GM12864 (cell line): ENCODE data around the gene NSL1.

Experiments used
- DNase-seq: peaks from one replicate; pipeline ENCODE4 v3.0.0-alpha.2; 2011; ENCODE audit warnings: low read depth
- H3K4me3 ChIP-seq: 2 replicates; pipeline ENCODE4 v1.5.1; 2011; ENCODE audit warnings: mild to moderate bottlenecking, low read depth, low read length, control low read depth
- TF ChIP-seq, protein P1 (sequence below): IDR thresholded peaks from 2 replicates; pipeline ENCODE4 v1.5.1; 2011; ENCODE audit warnings: low read depth, mild to moderate bottlenecking, moderate library complexity, low read length, control low read depth, inconsistent platforms; ENCODE audit errors: missing control alignments

The NSL1 gene

DNA sequence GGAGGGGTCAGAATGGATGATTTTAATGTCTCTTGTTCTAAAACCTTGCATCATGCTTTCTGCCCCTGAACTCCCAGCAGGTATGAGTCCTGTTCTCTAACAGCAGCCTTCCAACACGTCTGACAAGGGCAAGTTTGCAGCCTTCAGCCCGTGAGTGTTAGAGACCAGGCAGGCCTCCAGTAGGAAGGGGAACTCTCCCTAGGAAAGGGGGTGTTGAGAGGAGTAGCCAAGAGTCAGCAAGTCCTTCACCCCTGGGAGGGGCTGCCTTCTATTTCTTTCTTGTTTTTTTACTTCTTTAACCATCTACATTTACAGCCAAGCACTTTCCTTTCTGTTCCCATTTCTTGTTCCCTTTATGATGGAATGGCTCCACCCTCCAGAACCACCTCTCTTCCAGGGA is 106.1 kb downstream of the NSL1 start:
- no peak overlapping the region for H3K4me3 ChIP-seq
- no peak for DNase-seq
- TF ChIP-seq, protein P1, sequence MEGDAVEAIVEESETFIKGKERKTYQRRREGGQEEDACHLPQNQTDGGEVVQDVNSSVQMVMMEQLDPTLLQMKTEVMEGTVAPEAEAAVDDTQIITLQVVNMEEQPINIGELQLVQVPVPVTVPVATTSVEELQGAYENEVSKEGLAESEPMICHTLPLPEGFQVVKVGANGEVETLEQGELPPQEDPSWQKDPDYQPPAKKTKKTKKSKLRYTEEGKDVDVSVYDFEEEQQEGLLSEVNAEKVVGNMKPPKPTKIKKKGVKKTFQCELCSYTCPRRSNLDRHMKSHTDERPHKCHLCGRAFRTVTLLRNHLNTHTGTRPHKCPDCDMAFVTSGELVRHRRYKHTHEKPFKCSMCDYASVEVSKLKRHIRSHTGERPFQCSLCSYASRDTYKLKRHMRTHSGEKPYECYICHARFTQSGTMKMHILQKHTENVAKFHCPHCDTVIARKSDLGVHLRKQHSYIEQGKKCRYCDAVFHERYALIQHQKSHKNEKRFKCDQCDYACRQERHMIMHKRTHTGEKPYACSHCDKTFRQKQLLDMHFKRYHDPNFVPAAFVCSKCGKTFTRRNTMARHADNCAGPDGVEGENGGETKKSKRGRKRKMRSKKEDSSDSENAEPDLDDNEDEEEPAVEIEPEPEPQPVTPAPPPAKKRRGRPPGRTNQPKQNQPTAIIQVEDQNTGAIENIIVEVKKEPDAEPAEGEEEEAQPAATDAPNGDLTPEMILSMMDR = no peak

DNA sequence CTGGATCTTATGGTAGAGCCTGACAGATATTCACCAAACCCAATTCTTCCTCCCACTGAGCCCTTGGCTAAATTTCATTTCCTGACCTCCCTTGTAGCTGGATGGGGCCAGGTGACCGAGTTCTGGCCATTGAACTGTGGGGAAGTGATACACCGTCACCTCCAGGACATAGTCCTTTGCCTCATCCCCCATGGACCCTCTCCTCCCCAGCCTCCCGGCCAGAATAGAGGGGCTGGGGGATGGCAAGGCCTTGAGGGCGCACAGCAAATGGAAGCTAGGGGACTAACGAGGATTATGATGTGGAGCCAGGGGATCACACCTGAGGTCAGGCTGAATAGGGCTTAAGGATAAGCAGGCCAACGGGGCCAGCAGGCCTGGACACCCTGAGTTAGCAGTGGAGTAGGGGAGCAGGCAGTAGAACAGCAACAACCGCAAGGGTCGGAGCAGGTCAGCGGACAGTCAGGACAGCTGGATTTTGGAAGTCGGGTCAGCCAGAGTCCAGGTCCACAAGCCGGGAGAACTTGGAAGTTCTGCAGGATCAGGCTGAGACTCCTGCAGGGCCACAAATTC is 107.0 kb downstream of the NSL1 start:
- TF ChIP-seq, protein P1 = no peak
- DNase-seq = no peak
- H3K4me3 ChIP-seq = no peak overlapping the region

DNA sequence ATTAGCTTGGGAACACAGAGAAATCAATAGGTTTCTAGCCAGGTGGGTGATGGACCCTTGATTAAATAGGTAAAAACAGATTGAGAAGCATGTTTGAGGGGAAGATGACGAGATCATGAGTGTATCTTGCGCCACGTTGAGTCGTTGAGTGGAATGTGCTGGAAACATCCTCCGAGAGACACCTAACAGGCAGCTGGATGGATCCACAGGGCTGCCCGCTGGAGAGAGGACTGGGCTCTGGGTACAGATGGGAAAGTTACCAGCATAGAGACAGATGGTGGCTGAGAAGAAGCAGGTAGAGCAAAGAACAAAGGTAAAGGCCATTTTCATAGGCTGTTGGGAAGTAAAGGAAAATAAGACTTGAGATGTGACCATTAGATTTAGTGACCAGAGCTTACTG is 107.5 kb downstream of the NSL1 start:
- DNase-seq = no peak
- TF ChIP-seq, protein P1 = no peak
- H3K4me3 ChIP-seq = no peak overlapping the region; the same call in 1 of the 2 replicates

DNA sequence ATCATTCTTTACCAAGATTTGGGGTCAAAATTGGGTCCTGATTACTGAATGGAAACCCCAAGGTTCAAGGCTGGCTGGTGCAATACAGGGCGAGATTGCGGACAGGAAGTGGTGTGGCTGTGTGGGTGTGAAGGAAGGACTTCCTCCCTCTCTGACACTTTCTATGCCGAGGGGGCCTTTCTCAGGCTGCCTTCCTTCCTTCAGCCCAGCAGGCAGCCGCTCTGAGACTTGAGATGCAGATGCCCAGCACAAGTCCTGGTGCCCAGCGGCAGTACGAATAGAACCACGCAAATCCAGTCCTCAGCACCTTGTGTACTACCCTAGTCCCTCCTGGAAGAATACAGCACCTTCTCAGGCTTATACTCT is 108.2 kb downstream of the NSL1 start:
- TF ChIP-seq, protein P1 = no peak
- peak overlapping the region; percentile 28 for H3K4me3 ChIP-seq
- peak; percentile 86 for DNase-seq

DNA sequence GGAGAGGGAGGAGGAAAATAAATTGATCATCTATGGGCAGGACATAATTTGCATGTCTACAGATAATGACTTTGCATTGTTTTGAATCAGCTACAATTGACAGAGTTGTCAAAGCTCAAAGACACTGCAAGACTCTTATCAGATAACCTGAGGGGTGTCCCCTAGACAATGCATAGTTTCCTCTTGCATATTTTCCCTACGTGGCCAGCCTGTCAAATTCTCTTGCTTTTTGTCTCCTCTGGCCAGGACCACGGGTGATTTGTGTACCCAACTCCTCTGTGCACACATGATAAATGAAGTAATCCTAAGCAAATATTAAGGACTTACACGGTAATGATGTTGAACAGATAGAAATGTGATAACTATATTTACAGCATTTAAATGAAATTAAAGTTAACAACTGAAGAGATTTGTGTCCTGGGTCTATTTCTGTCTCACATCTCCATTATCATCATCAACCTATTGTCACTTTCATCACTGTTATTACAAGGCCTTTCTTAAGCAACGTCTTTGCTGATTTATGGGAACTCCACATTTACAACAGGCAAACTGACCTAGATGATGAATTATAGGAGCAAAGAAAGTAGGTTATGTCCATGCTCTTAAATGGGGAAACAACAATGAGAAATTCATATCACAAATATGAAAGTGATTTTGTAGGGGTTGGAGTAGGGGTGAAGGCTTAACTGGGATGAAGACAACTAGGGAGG is 110.7 kb downstream of the NSL1 start:
- TF ChIP-seq, protein P1 = no peak
- no peak for DNase-seq
- H3K4me3 ChIP-seq = no peak overlapping the region

DNA sequence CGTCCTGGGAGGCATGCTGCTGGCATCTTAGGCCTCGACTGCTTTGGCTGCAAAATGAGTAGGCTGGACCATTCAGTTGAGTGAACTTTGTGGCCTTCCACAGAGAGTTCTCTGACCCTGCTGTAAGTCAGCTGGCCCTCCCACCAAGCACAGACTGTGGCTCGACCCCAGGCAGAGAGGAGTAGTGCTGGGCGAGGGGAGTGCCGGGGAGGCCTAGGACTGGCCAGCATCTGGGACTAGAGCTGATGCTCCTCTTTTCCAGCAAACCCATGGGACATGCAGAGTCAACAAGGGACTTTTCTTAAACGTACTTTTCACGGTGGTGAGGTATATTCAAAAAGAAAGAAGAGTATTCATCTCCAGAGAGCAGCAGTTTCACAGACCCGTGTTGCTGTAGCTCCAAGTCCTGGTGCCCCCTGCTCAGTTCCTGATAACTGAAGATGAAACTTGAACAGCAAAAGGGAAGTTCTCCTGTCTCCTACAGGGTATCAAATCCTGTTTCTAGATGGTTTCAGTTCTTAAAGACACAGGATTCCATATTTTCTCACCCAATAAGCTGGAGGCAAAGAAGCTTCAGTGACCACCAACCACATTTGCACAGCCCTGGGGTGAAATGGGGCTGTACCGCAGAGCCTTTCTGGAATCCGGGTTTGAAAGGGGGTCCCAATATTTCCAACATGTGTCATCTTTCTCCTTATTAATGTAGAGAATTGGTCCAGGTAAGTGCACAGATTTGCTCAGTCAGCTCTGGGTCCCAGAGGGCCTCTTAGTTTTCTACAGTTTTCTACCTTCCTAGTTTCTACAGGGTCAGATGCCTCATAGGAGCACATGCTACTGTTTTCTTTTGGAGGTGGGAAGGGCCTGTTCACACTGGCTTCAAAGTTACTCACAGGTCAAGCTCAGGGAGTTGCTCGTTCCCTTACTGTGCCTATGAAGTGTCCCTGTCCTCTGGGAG is 112.8 kb downstream of the NSL1 start:
- TF ChIP-seq, protein P1 = no peak
- H3K4me3 ChIP-seq = no peak overlapping the region
- peak; percentile 89 for DNase-seq
